HFF-Myc (cell line): ENCODE results near the gene ZPR1.

Experiments
- DNase-seq: peaks from one replicate; pipeline ENCODE4 v3.0.0-alpha.2; 2011; ENCODE audit warnings: low read depth; ENCODE audit errors: extremely low read depth
- H3K4me3 ChIP-seq: replicated peaks from 2 replicates; pipeline ENCODE4 v1.5.1; 2011; ENCODE audit warnings: low read depth, mild to moderate bottlenecking, control low read depth, low read length
- TF ChIP-seq, protein P1 (sequence below): IDR thresholded peaks from 2 replicates; pipeline ENCODE4 v1.5.1; 2012; ENCODE audit warnings: mild to moderate bottlenecking, low read depth, low read length, control low read depth; ENCODE audit errors: missing control alignments

Gene ZPR1

GRCh38 chr11:116822575-116822974 lies 34.8 kb upstream of the ZPR1 start:
- H3K4me3 ChIP-seq = no peak overlapping the region
- no peak for DNase-seq
- TF ChIP-seq, protein P1, sequence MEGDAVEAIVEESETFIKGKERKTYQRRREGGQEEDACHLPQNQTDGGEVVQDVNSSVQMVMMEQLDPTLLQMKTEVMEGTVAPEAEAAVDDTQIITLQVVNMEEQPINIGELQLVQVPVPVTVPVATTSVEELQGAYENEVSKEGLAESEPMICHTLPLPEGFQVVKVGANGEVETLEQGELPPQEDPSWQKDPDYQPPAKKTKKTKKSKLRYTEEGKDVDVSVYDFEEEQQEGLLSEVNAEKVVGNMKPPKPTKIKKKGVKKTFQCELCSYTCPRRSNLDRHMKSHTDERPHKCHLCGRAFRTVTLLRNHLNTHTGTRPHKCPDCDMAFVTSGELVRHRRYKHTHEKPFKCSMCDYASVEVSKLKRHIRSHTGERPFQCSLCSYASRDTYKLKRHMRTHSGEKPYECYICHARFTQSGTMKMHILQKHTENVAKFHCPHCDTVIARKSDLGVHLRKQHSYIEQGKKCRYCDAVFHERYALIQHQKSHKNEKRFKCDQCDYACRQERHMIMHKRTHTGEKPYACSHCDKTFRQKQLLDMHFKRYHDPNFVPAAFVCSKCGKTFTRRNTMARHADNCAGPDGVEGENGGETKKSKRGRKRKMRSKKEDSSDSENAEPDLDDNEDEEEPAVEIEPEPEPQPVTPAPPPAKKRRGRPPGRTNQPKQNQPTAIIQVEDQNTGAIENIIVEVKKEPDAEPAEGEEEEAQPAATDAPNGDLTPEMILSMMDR = no peak

DNA sequence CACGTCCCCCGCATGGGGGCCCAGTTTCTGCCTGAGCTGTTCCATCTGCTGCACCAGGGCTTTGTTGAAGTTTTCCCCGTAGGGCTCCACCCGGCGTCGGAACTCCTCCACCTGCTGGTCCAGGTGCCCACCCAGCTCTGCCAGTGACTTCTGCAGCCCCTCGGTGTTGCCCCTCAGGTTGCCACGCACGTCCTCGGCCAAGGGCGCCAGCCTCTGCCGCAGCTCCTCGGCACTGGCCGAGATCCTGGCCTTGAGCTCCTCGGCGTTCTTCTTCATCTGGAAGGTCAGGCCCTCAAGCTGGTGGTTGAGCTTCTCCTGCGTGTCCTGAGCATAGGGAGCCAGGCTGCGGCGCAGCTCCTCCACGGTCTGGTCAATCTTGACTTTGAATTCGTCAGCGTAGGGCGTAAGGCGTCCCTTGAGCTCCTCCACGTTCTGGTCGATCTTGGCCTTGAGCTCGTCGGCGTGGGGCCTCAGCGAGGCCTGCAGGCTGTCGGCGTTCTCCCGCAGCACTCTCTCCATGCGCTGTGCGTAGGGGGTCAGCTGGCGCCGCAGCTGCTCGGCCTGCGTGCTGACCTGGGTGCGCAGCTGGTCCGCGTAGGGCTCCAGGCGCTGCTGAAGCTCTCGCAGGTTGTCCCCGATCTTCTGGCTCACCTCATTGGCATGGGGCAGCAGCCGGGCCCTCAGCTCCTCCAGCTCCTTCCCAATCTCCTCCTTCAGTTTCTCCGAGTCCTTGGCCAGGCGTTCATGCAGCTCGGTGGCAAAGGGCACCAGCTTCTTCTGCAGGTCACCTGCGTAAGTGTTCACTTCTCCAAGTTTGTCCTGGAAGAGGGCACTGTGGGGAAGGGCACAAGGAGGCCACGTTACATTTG lies 33.5 kb upstream of the ZPR1 start:
- TF ChIP-seq, protein P1 = no peak
- no peak for DNase-seq
- H3K4me3 ChIP-seq = no peak overlapping the region

- H3K4me3 ChIP-seq = no peak overlapping the region
- TF ChIP-seq, protein P1 = no peak
- no peak for DNase-seq
Observed at GRCh38 chr11:116819049-116819448, 31.2 kb upstream of the ZPR1 start.

GRCh38 chr11:116814502-116814901 lies 26.7 kb upstream of the ZPR1 start:
- TF ChIP-seq, protein P1 = no peak
- no peak for DNase-seq

GRCh38 chr11:116813781-116814471 lies 26.1 kb upstream of the ZPR1 start:
- TF ChIP-seq, protein P1 = no peak
- H3K4me3 ChIP-seq = no peak overlapping the region
- DNase-seq = no peak

More at GRCh38 chr11:116814502-116814901, 26.7 kb upstream of the ZPR1 start:
- no peak overlapping the region for H3K4me3 ChIP-seq

DNA sequence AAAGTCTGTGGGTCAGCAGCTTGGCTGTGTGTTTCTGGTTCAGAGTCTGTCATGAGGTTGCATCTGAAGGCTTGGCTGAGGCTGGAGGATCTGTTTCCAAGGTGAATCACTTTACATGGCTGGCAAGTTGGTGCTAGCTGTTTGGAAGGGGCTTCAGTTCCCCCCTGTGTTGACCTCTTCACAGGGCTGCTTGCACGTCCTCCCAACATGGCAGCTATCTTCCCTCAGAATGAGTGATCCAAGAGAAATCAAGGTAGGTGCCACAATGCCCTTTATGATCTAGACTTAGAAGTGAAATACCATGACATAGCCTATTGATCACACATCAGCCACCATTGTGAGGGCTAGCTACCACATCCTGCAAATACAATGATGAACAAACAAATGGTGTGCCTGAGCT lies 25.3 kb upstream of the ZPR1 start:
- no peak for DNase-seq
- TF ChIP-seq, protein P1 = no peak
- H3K4me3 ChIP-seq = no peak overlapping the region
